ENCODE data around the gene FOXD4L4.
"Not testable (repeated sequence)": the region's sequence is repeated elsewhere in the genome, so short reads cannot be mapped to it uniquely, and the experiment has no call there.

FOXD4L4 gene

GRCh38 chr9:65737096-65737564 is at the start of gene FOXD4L4:
Gene FOXD4L4, plus strand, starts transcription at chr9:65737146. Its CDS starts 0 bp downstream, at chr9:65737146.
- in situ Hi-C loops (cut with MboI; ENCODE audit: low sequenced_read_pairs), result not testable (repeated sequence)

GRCh38 chr9:65703550-65703949 is 33.4 kb upstream of the FOXD4L4 start:
- in situ Hi-C loops (cut with MboI; ENCODE audit: low sequenced_read_pairs), result not testable (repeated sequence)

DNA sequence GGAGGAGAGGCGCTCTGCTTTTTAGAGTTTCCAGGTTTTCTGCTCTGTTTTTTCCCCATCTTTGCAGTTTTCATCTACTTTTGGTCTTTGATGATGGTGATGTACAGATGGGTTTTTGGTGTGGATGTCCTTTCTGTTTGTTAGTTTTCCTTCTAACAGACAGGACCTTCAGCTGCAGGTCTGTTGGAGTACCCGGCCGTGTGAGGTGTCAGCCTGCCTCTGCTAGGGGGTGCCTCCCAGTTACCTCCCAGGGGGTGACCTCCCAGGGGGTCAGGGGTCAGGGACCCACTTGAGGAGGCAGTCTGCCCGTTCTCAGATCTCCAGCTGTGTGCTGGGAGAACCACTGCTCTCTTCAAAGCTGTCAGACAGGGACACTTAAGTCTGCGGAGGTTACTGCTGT is 22.5 kb upstream of the FOXD4L4 start:
- in situ Hi-C loops (cut with MboI; ENCODE audit: low sequenced_read_pairs), result not testable (repeated sequence)

DNA sequence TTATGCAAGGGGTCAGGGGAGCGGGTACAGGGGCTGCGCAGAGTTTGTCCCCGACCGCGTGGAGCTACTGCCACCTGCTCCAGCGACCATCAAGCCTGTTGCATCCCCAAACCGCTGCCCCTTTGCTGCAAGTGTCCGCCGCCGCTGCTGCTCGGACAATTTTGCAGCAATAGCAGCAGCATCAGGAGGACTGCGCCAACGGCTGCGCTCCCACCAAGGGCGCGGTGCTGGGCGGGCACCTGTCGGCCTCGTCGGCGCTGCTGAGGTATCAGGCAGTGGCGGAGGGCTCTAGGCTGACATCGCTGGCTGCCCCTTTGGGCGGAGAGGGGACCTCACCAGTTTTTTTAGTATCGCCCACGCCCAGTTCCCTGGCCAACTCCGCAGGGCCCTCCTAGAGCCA is 1.2 kb downstream of the FOXD4L4 start:
- in situ Hi-C loops (cut with MboI; ENCODE audit: low sequenced_read_pairs), result not testable (repeated sequence)

Measured in HL-60/S4 (cell line).